Left ventricle myocardium inferior (tissue), 1 donor: ENCODE results near the gene CMTM5. TPM values are rescaled to one million over a fixed set of nuclear protein-coding genes. Genes with fewer than 3 reads are reported as not detected.
A peak's percentile ranks its signal among the peaks of the same experiment; 100 is the strongest.

ENCODE experiments used
- DNase-seq: peaks from one replicate; pipeline ENCODE4 v3.0.0-alpha.2; 2020
- H3K27ac ChIP-seq: fragments of 200-600 bp; replicated peaks from 2 replicates; pipeline ENCODE4 v1.8.0; 2021
- H3K27me3 ChIP-seq: fragments of 200-600 bp; 2 replicates; pipeline ENCODE4 v1.8.0; 2021; ENCODE audit warnings: low read depth
- H3K36me3 ChIP-seq: fragments of 200-600 bp; 2 replicates; pipeline ENCODE4 v1.8.0; 2021
- H3K4me1 ChIP-seq: fragments of 200-600 bp; 2 replicates; pipeline ENCODE4 v1.8.0; 2021
- H3K4me3 ChIP-seq: fragments of 200-600 bp; 2 replicates; pipeline ENCODE4 v1.8.0; 2021; ENCODE audit warnings: mild to moderate bottlenecking, moderate library complexity
- H3K9me3 ChIP-seq: fragments of 200-600 bp; replicated peaks from 2 replicates; pipeline ENCODE4 v1.8.0; 2021
- intact Hi-C: fragments of 100-400 bp; cut with micrococcal nuclease; formaldehyde crosslinking; loops from one replicate; pipeline ENCODE4 v1.11.0; 2022
- total RNA-seq: library from RNA; stranded (reverse); fragmentation: NEBNext Ultra II Directional; extraction: Animal tissue kit (Norgen Biotek cat#: 25700); gene quantifications from one replicate; pipeline ENCODE4 v1.2.1, GENCODE V29; 2021
- TF ChIP-seq, protein P1 (sequence below): fragments of 200-600 bp; IDR thresholded peaks from 2 replicates; pipeline ENCODE4 v1.8.0; 2021; ENCODE audit warnings: antibody characterized with exemption, mild to moderate bottlenecking, borderline replicate concordance
- donor health status: DM: no; HTN: yes; CAD: no; lungs with severe emphysema.

CMTM5 gene
- total RNA-seq, 1 donor from 2014 or later: 1.0 TPM

DNA sequence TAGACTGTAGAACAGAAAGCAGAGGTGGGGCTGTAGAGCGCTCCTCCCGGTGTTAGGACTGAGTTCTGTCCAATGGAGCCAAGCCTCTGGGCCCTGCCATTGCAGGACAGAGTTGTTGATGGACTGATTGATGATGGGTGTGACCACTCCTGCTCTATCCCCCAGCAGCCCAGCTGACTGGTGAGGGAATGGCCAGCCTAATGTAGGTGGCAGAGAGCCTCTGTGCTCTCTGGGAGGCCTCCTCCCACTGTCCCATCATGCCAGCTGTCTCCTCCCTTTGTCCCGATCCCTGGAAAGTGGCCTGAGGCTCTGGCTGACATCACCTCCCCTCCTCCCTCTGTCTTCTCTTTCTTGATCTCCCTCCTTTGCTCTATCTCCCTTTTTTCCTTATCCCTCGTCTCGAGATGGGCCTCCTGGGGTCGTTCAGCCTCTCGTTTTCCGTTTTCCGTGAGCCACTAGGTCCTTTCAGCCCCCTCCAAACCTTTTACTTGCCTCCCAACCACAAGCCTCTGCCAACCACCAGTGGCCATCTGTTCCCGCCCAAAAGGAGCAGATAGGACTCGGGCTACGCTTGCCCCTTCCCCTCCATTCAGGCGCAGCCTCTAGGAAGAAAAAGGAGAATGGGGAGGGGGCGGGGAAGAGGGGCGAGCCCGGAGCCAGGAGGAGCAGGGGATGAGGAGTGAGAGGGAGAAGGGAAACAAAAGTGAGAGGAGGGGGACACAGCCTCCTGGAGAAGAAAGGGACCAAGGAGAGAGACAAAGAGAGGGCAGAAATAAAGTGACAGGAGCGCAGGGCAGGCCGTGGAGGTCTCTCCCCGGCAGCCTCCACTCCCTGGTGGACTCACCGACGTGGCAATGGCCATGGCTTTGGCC lies 12.4 kb upstream of the CMTM5 start:
- DNase-seq: no peak
- TF ChIP-seq, protein P1, sequence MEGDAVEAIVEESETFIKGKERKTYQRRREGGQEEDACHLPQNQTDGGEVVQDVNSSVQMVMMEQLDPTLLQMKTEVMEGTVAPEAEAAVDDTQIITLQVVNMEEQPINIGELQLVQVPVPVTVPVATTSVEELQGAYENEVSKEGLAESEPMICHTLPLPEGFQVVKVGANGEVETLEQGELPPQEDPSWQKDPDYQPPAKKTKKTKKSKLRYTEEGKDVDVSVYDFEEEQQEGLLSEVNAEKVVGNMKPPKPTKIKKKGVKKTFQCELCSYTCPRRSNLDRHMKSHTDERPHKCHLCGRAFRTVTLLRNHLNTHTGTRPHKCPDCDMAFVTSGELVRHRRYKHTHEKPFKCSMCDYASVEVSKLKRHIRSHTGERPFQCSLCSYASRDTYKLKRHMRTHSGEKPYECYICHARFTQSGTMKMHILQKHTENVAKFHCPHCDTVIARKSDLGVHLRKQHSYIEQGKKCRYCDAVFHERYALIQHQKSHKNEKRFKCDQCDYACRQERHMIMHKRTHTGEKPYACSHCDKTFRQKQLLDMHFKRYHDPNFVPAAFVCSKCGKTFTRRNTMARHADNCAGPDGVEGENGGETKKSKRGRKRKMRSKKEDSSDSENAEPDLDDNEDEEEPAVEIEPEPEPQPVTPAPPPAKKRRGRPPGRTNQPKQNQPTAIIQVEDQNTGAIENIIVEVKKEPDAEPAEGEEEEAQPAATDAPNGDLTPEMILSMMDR: no peak
- intact Hi-C loops: no loop called here
- peaks cover 27% of the 10 kb centered on the region for H3K27me3 ChIP-seq
- H3K27ac ChIP-seq: peak overlapping the region; percentile 90
- H3K4me1 ChIP-seq: peaks cover 36% of the 10 kb centered on the region
- H3K36me3 ChIP-seq: no peaks in the 10 kb centered on the region
- H3K4me3 ChIP-seq: peak overlapping the region; percentile 72
- no peaks in the 10 kb centered on the region for H3K9me3 ChIP-seq

GRCh38 chr14:23365036-23365731 lies 11.7 kb upstream of the CMTM5 start, which contains the start of gene EFS:
Gene EFS, minus strand, starts transcription at chr14:23365172. Its CDS starts 147 bp downstream, at chr14:23365025.
- H3K27me3 ChIP-seq: peaks cover 27% of the 10 kb centered on the region
- peaks cover 36% of the 10 kb centered on the region for H3K4me1 ChIP-seq
- H3K9me3 ChIP-seq: no peaks in the 10 kb centered on the region
- TF ChIP-seq, protein P1: no peak
- peak within 1 kb of the TSS; percentile 72 for H3K4me3 ChIP-seq
- no peaks in the 10 kb centered on the region for H3K36me3 ChIP-seq
- intact Hi-C loops: no loop called here
- peak; percentile 69 for DNase-seq
- H3K27ac ChIP-seq: peak within 1 kb of the TSS; percentile 90

GRCh38 chr14:23365732-23366425 lies 11.0 kb upstream of the CMTM5 start:
- Histone ChIP-seq H3K27me3 (peaks cover 27% of the 10 kb centered on the region), H3K4me1 (peaks cover 36% of the 10 kb centered on the region), H3K36me3 (no peaks in the 10 kb centered on the region), H3K27ac (peak overlapping the region; percentile 90), H3K4me3 (peak overlapping the region; percentile 72), H3K9me3 (no peaks in the 10 kb centered on the region)
- intact Hi-C loops: no loop called here
- DNase-seq: peak; percentile 50
- TF ChIP-seq, protein P1: no peak

- Histone ChIP-seq H3K4me1 (peaks cover 33% of the 10 kb centered on the region), H3K36me3 (no peaks in the 10 kb centered on the region), H3K27me3 (peaks cover 27% of the 10 kb centered on the region), H3K4me3 (peak overlapping the region; percentile 72), H3K27ac (peak overlapping the region; percentile 90), H3K9me3 (no peaks in the 10 kb centered on the region)
- intact Hi-C loops: no loop called here
- TF ChIP-seq, protein P1: no peak
- DNase-seq: peak; percentile 79
Measured at GRCh38 chr14:23366426-23366921, 10.4 kb upstream of the CMTM5 start.

- TF ChIP-seq, protein P1: no peak
- intact Hi-C loops: no loop called here
- Histone ChIP-seq H3K4me3 (no peak overlapping the region), H3K9me3 (no peaks in the 10 kb centered on the region), H3K27ac (no peak overlapping the region), H3K36me3 (no peaks in the 10 kb centered on the region), H3K4me1 (peaks cover 16% of the 10 kb centered on the region), H3K27me3 (peaks cover 9% of the 10 kb centered on the region)
- DNase-seq: no peak
Measured at GRCh38 chr14:23370221-23370620, 6.6 kb upstream of the CMTM5 start.
